GM19397 (cell line): ENCODE results near the gene ARMC9.
"Not testable (repeated sequence)": the region's sequence is repeated elsewhere in the genome, so short reads cannot be mapped to it uniquely, and the experiment has no call there.

ENCODE experiments used
- ATAC-seq: cut with Tn5 transposase; IDR thresholded peaks from one replicate; pipeline ENCODE4 v1.9.1; 2021; ENCODE audit warnings: mild to moderate bottlenecking, moderate library complexity; ENCODE audit not compliant: unreplicated experiment

ARMC9 gene

GRCh38 chr2:231359441-231359840 lies 161.0 kb downstream of the ARMC9 start:
- no peak for ATAC-seq

GRCh38 chr2:231359948-231360347 lies 161.5 kb downstream of the ARMC9 start:
- no peak for ATAC-seq

- ATAC-seq, result no peak
Observed at GRCh38 chr2:231360401-231360800, 162.0 kb downstream of the ARMC9 start.

GRCh38 chr2:231360881-231361371 lies 162.5 kb downstream of the ARMC9 start:
- no peak for ATAC-seq

- ATAC-seq, result peak; percentile 73
Observed at GRCh38 chr2:231361701-231362554, 163.5 kb downstream of the ARMC9 start.

- no peak for ATAC-seq
Observed at GRCh38 chr2:231362555-231363184, 164.2 kb downstream of the ARMC9 start.

GRCh38 chr2:231364061-231364460 lies 165.6 kb downstream of the ARMC9 start:
- no peak for ATAC-seq

- no peak for ATAC-seq
Observed at GRCh38 chr2:231364961-231365810, 166.8 kb downstream of the ARMC9 start.

- ATAC-seq, result no peak
Observed at GRCh38 chr2:231367178-231367577, 168.7 kb downstream of the ARMC9 start.

- no peak for ATAC-seq
Observed at GRCh38 chr2:231369580-231370428, 171.4 kb downstream of the ARMC9 start.

GRCh38 chr2:231370429-231370748 lies 172.0 kb downstream of the ARMC9 start:
- ATAC-seq, result no peak

GRCh38 chr2:231370749-231371429 lies 172.5 kb downstream of the ARMC9 start:
- no peak for ATAC-seq

GRCh38 chr2:231371430-231372054 lies 173.1 kb downstream of the ARMC9 start:
- no peak for ATAC-seq

- no peak for ATAC-seq
Observed at GRCh38 chr2:231372326-231372725, 173.9 kb downstream of the ARMC9 start.

GRCh38 chr2:231373184-231373583 lies 174.8 kb downstream of the ARMC9 start:
- ATAC-seq, result no peak

- ATAC-seq, result no peak
Observed at GRCh38 chr2:231373786-231374349, 175.4 kb downstream of the ARMC9 start.

- no peak for ATAC-seq
Observed at GRCh38 chr2:231374771-231375170, 176.3 kb downstream of the ARMC9 start.

- not testable (repeated sequence) for ATAC-seq
Observed at GRCh38 chr2:231375994-231376615, 177.7 kb downstream of the ARMC9 start.

- no peak for ATAC-seq
Observed at GRCh38 chr2:231376857-231377256, 178.4 kb downstream of the ARMC9 start.
